AG09309 (cell line): ENCODE measurements around the gene MRPS15.

Experiments
- DNase-seq: peaks from one replicate; pipeline ENCODE4 v3.0.0-alpha.2; 2010; ENCODE audit warnings: low read depth
- H3K4me3 ChIP-seq: 2 replicates; pipeline ENCODE4 v1.5.1; 2011; ENCODE audit warnings: mild to moderate bottlenecking, low read depth, low read length, moderate library complexity; ENCODE audit not compliant: control insufficient read depth
- CTCF ChIP-seq: IDR thresholded peaks from 2 replicates; pipeline ENCODE4 v1.5.1; 2011; ENCODE audit warnings: mild to moderate bottlenecking, low read depth, low read length, inconsistent platforms; ENCODE audit not compliant: insufficient read depth, control insufficient read depth; ENCODE audit errors: missing control alignments

Gene MRPS15

GRCh38 chr1:36475910-36476604 lies 11.9 kb upstream of the MRPS15 start:
- no peak for DNase-seq
- TF ChIP-seq CTCF = peak; percentile 6

GRCh38 chr1:36475341-36475740 lies 11.2 kb upstream of the MRPS15 start:
- no peak for TF ChIP-seq CTCF
- H3K4me3 ChIP-seq = no peak overlapping the region
- DNase-seq = no peak

More at GRCh38 chr1:36475910-36476604, 11.9 kb upstream of the MRPS15 start:
- no peak overlapping the region for H3K4me3 ChIP-seq

GRCh38 chr1:36472656-36473055 lies 8.5 kb upstream of the MRPS15 start:
- no peak for DNase-seq
- no peak for TF ChIP-seq CTCF
- no peak overlapping the region for H3K4me3 ChIP-seq

- no peak for TF ChIP-seq CTCF
- no peak overlapping the region for H3K4me3 ChIP-seq
- no peak for DNase-seq
Observed at GRCh38 chr1:36471830-36472641, 7.9 kb upstream of the MRPS15 start.

- no peak for TF ChIP-seq CTCF
- no peak for DNase-seq
- no peak overlapping the region for H3K4me3 ChIP-seq
Observed at GRCh38 chr1:36469163-36469562, 5.0 kb upstream of the MRPS15 start.

- no peak for DNase-seq
- TF ChIP-seq CTCF = no peak
Observed at GRCh38 chr1:36467700-36468455, 3.7 kb upstream of the MRPS15 start.

More at GRCh38 chr1:36467700-36468455, 3.7 kb upstream of the MRPS15 start:
- no peak overlapping the region for H3K4me3 ChIP-seq
